IMR-90 (cell line): ENCODE results near the gene TBX20. TPM values are rescaled to one million over a fixed set of nuclear protein-coding genes. Genes with fewer than 3 reads are reported as not detected.

Source experiments
- ATAC-seq: fragments of 200-7000 bp; cut with Tn5 transposase; 2 replicates; pipeline ENCODE4 v1.9.1; 2020; ENCODE audit warnings: low read depth, mild to moderate bottlenecking, moderate library complexity
- BruUV-seq: library from RNA; stranded (reverse); fragments of 400-500 nt; replicated peaks from 2 replicates; lab custom pipeline; 2021; lab: Mats Ljungman, UMichigan
- CTCF ChIA-PET: fragments of 300-600 bp; formaldehyde crosslinking; extraction: SDS; loops from one replicate; lab custom pipeline; 2021; ENCODE audit warnings: antibody characterized with exemption; lab: Yijun Ruan, JAX
- POLR2A ChIA-PET: fragments of 300-600 bp; sonication (Branson Sonifier 250); formaldehyde crosslinking; loops from one replicate; lab custom pipeline; 2022; ENCODE audit warnings: antibody characterized with exemption; ENCODE audit not compliant: unreplicated experiment; lab: Charles Lee
- DNase-seq: peaks from one replicate; pipeline ENCODE4 v3.0.0; 2013
- H2AFZ ChIP-seq: replicated peaks from 2 replicates; pipeline ENCODE3; 2013; ENCODE audit warnings: low read length, mild to moderate bottlenecking; ENCODE audit not compliant: poor library complexity
- H2AK5ac ChIP-seq: 2 replicates; pipeline ENCODE4 v1.6.1; 2013; ENCODE audit warnings: low read depth, low read length, inconsistent platforms
- H2AK9ac ChIP-seq: replicated peaks from 2 replicates; pipeline ENCODE3; 2013; ENCODE audit warnings: mild to moderate bottlenecking, low read depth, low read length, moderate library complexity; ENCODE audit not compliant: poor library complexity
- H2BK120ac ChIP-seq: 2 replicates; pipeline ENCODE4 v1.6.1; 2013; ENCODE audit warnings: low read depth, low read length, inconsistent platforms
- H2BK15ac ChIP-seq: 3 replicates; pipeline ENCODE4 v1.6.1; 2013; ENCODE audit warnings: low read depth, low read length, inconsistent platforms
- H2BK20ac ChIP-seq: 2 replicates; pipeline ENCODE4 v1.6.1; 2013; ENCODE audit warnings: low read depth, mild to moderate bottlenecking, inconsistent platforms, low read length, moderate library complexity
- H2BK5ac ChIP-seq: 2 replicates; pipeline ENCODE4 v1.6.1; 2013; ENCODE audit warnings: mild to moderate bottlenecking, low read depth, low read length, inconsistent platforms; ENCODE audit not compliant: poor library complexity, severe bottlenecking
- H3K14ac ChIP-seq: replicated peaks from 2 replicates; pipeline ENCODE4 v1.6.1; 2013; ENCODE audit warnings: low read depth, low read length, inconsistent platforms
- H3K18ac ChIP-seq: 2 replicates; pipeline ENCODE4 v1.6.1; 2013; ENCODE audit warnings: low read depth, low read length, control low read depth
- H3K23ac ChIP-seq: 2 replicates; pipeline ENCODE4 v1.6.1; 2013; ENCODE audit warnings: low read depth, low read length, inconsistent platforms
- H3K27ac ChIP-seq: 2 replicates; pipeline ENCODE4 v1.5.1; 2013; ENCODE audit warnings: mild to moderate bottlenecking, control low read depth, low read length; ENCODE audit not compliant: insufficient read depth
- H3K27me3 ChIP-seq: 2 replicates; pipeline ENCODE4 v1.6.1; 2013; ENCODE audit warnings: low read length; ENCODE audit not compliant: control insufficient read depth, insufficient read depth
- H3K36me3 ChIP-seq: 2 replicates; pipeline ENCODE4 v1.6.1; 2013; ENCODE audit warnings: low read length, mixed read lengths; ENCODE audit not compliant: control insufficient read depth, insufficient read depth
- H3K4ac ChIP-seq: 2 replicates; pipeline ENCODE4 v1.6.1; 2013; ENCODE audit warnings: low read depth, low read length, inconsistent platforms
- H3K4me1 ChIP-seq: 2 replicates; pipeline ENCODE4 v1.6.1; 2013; ENCODE audit warnings: low read length, mixed read lengths; ENCODE audit not compliant: control insufficient read depth, insufficient read depth
- H3K4me2 ChIP-seq: 2 replicates; pipeline ENCODE4 v1.6.1; 2013; ENCODE audit warnings: low read depth, mild to moderate bottlenecking, control low read depth, low read length, moderate library complexity
- H3K4me3 ChIP-seq: 2 replicates; pipeline ENCODE4 v1.5.1; 2013; ENCODE audit warnings: low read depth, mild to moderate bottlenecking, control low read depth, low read length, moderate library complexity; ENCODE audit not compliant: insufficient read depth
- H3K56ac ChIP-seq: 2 replicates; pipeline ENCODE4 v1.6.1; 2013; ENCODE audit warnings: low read length, inconsistent platforms; ENCODE audit not compliant: insufficient read depth; ENCODE audit errors: extremely low read depth
- H3K79me1 ChIP-seq, 2 experiments: 2 replicates each; pipeline ENCODE4 v1.6.1; 2013; ENCODE audit warnings: low read length in 2 of 2, inconsistent platforms in 1 of 2, low read depth in 1 of 2
- H3K9ac ChIP-seq: 2 replicates; pipeline ENCODE4 v1.6.1; 2013; ENCODE audit warnings: low read depth, low read length, control low read depth
- H3K9me1 ChIP-seq: 2 replicates; pipeline ENCODE4 v1.6.1; 2013; ENCODE audit warnings: low read length, inconsistent platforms; ENCODE audit not compliant: insufficient read depth
- H3K9me3 ChIP-seq: 2 replicates; pipeline ENCODE4 v1.6.1; 2013; ENCODE audit warnings: low read length; ENCODE audit not compliant: control insufficient read depth, insufficient read depth
- H4K20me1 ChIP-seq: 2 replicates; pipeline ENCODE4 v1.6.1; 2013; ENCODE audit warnings: low read length, inconsistent platforms; ENCODE audit not compliant: insufficient read depth
- H4K5ac ChIP-seq: 2 replicates; pipeline ENCODE4 v1.6.1; 2013; ENCODE audit warnings: mild to moderate bottlenecking, low read depth, low read length, control low read depth
- H4K8ac ChIP-seq, 2 experiments: 2 replicates each; pipeline ENCODE4 v1.6.1; 2013; ENCODE audit warnings: low read depth in 2 of 2, low read length in 2 of 2, control low read depth in 1 of 2, inconsistent platforms in 1 of 2
- H4K91ac ChIP-seq: 2 replicates; pipeline ENCODE4 v1.6.1; 2013; ENCODE audit warnings: low read depth, low read length, inconsistent platforms; ENCODE audit not compliant: insufficient read depth
- BHLHE40 ChIP-seq: fragments of 150-350 bp; IDR thresholded peaks from 2 replicates; pipeline ENCODE4 v1.6.1; 2016; ENCODE audit warnings: mild to moderate bottlenecking, low read depth, low read length
- POLR2A ChIP-seq: IDR thresholded peaks from 2 replicates; pipeline ENCODE4 v1.6.1; 2012; ENCODE audit warnings: mild to moderate bottlenecking, low read depth, low read length
- RAD21 ChIP-seq: IDR thresholded peaks from 2 replicates; pipeline ENCODE4 v1.6.1; 2012; ENCODE audit warnings: low read length, improper control_type of control experiment
- USF2 ChIP-seq: fragments of 150-350 bp; IDR thresholded peaks from 2 replicates; pipeline ENCODE4 v1.6.1; 2017; ENCODE audit warnings: mild to moderate bottlenecking, antibody characterized with exemption, low read length, low read depth
- WGBS, 2 experiments: methylation state at CpG; one replicate each; pipeline versions ENCODE4 v1.1.5 to v1.1.7; 2013; ENCODE audit warnings: missing lambda C conversion rate in 2 of 2; ENCODE audit not compliant: insufficient read length in 1 of 2; ENCODE audit errors: extremely low coverage in 2 of 2; 5-methylcytosine and 5-hydroxymethylcytosine counted together
- dilution Hi-C: fragments of 300-500 bp; cut with HindIII; formaldehyde crosslinking; loops from one replicate; pipeline ENCODE4 v1.14.3; 2018; ENCODE audit warnings: low sequenced_read_pairs; ENCODE audit not compliant: unreplicated experiment
- in situ Hi-C: fragments of 300-500 bp; cut with MboI; formaldehyde crosslinking; loops from 3 replicates; pipeline ENCODE4 v1.14.3; 2019; ENCODE audit warnings: low sequenced_read_pairs, inconsistent platforms, mixed read lengths
- intact Hi-C: fragments of 100-400 bp; cut with micrococcal nuclease; formaldehyde crosslinking; loops from 2 replicates; pipeline ENCODE4 v1.10.0; 2022
- polyA plus RNA-seq, 3 experiments: library from polyadenylated mRNA; depleted of rRNA; stranded (reverse); fragments of >200 nt; gene quantifications; 2 replicates each; pipeline ENCODE4 v1.2.3, GENCODE V29; 2012; ENCODE audit warnings: low replicate concordance in 1 of 3
- total RNA-seq: library from RNA; depleted of rRNA; stranded (reverse); fragments of >200 nt; gene quantifications from 2 replicates; pipeline ENCODE4 v1.2.3, GENCODE V29; 2012

TBX20 gene
- total and polyA plus RNA-seq, 2 of the 4 experiments (the other 2 are of a cell fraction) = 0.15 to 0.36 TPM

DNA sequence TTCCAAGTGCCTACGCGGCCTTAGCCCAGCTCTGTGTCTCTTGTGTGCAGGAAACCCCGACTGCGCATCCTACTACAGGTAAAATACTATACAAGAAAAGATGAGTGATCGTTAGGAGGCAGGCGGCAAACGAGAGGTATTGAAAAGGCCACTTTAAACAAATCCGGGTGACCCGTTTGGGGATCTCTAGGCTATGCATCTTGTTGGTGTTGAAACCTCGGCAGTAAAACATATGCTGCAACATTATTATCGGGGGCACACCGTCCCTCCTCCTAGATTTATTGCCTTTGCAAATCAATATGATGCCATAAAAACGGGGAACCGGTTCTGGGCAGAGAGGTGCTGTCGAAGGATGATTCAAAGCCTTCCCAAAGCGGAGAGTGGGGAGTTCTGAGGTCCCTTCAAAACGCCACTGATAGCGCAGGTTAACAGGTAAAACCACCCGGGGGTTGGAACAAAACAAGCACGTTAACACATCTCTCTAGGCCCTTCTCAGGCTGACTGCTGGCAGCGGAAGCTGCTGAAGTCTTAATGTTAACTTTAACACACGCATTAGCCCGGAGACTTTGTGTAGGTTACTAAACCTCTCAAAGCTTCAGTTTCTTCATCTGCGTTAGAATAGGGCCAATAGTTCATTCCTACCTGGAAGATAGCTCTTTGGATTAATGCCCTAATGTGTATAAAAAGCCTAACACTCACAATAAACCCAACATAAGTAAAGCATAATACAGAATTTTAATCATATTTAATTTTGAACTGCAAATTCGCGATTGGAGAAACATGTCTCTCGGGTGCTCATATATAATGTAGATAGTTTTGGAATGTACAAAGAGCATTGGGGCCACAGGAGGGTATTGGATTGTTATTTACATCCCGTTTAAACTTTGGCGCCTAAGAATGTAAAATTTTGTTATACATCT lies 2.6 kb upstream of the TBX20 start:
- H3K56ac ChIP-seq = no peak overlapping the region
- TF ChIP-seq BHLHE40 (no peak), RAD21 (no peak), USF2 (no peak), POLR2A (no peak)
- H3K18ac ChIP-seq = no peak overlapping the region
- WGBS, 2 experiments = 0% methylated on average over 1 of the region's 29 CpGs; no CpG with 5 or more reads in 1 of the 2 experiments
- H3K4me2 ChIP-seq = no peak overlapping the region
- H2AK9ac ChIP-seq = no peak overlapping the region
- H3K9ac ChIP-seq = no peak overlapping the region
- dilution Hi-C loops (no loop called here), in situ Hi-C loops (no loop called here), intact Hi-C loops (no loop called here)
- no peak for ATAC-seq
- H2BK20ac ChIP-seq = no peak overlapping the region
- CTCF ChIA-PET = no interaction called here
- H3K36me3 ChIP-seq = no peaks in the 10 kb centered on the region
- DNase-seq = no peak
- no peak overlapping the region for H3K23ac ChIP-seq
- no peak overlapping the region for H2BK15ac ChIP-seq
- no peak overlapping the region for H2BK5ac ChIP-seq
- H3K14ac ChIP-seq = no peak overlapping the region
- no peak overlapping the region for H4K91ac ChIP-seq
- no peaks in the 10 kb centered on the region for H4K20me1 ChIP-seq
- H3K9me3 ChIP-seq = peaks cover 21% of the 10 kb centered on the region; the same call in 1 of the 2 replicates
- H3K4me3 ChIP-seq = no peak overlapping the region
- peaks cover 92% of the 10 kb centered on the region for H3K27me3 ChIP-seq
- H3K9me1 ChIP-seq = no peaks in the 10 kb centered on the region
- BruUV-seq = no TSS peak
- no peak overlapping the region for H3K27ac ChIP-seq
- no peak overlapping the region for H4K8ac ChIP-seq
- H3K79me1 ChIP-seq = no peaks in the 10 kb centered on the region
- POLR2A ChIA-PET = no interaction called here
- no peak overlapping the region for H3K4ac ChIP-seq
- H2AK5ac ChIP-seq = no peak overlapping the region
- H2BK120ac ChIP-seq = no peak overlapping the region
- H3K4me1 ChIP-seq = no peaks in the 10 kb centered on the region
- H4K5ac ChIP-seq = no peak overlapping the region
- no peak overlapping the region for H2AFZ ChIP-seq
